ENCODE results near the gene ACVR2B.

DNA sequence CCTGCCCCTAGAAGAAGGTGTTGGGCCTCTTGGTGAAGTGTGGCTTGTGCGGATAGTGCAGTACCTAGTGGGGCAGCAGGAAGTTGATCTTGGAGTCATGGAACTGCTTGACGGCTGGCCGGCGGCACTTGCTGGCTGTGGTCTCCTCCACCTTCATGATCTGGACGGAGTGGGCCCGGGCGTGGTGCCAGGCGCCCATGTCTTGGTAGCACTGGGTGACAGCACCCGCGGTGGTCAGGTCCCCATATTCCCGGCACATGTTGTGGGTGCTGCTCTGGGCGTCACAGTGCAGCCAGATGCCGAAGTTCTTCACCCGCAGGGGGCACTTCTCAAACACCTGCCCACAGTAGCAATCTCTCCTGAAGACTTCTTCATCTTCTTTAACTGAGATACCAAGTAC lies 73.1 kb downstream of the ACVR2B start:
- TF ChIP-seq CTCF (IDR thresholded peaks at IDR 0.05) (no peak), ZFX (IDR thresholded peaks at IDR 0.05; ENCODE audit: borderline replicate concordance) (no peak)

Data from 22Rv1 (cell line).